Stimulated activated CD4-positive, alpha-beta T cell treated with anti-CD3 and anti-CD28 coated beads, Interleukin-4, amount 100 ng/mL, for 48 hours (primary cell): ENCODE data around the gene SPOCK1.
"Not testable (repeated sequence)": the region's sequence is repeated elsewhere in the genome, so short reads cannot be mapped to it uniquely, and the experiment has no call there.

Experiments
- DNase-seq, 2 donors: peaks; one replicate each; pipeline ENCODE4 v3.0.0-alpha.2; 2020; ENCODE audit warnings: low read depth in 2 of 2

The SPOCK1 gene

GRCh38 chr5:136953346-136954069 is 545.6 kb downstream of the SPOCK1 start:
- not testable (repeated sequence) for DNase-seq

GRCh38 chr5:136927571-136927970 is 571.6 kb downstream of the SPOCK1 start:
- no peak for DNase-seq

- DNase-seq, result no peak
Measured at GRCh38 chr5:136926073-136926472, 573.1 kb downstream of the SPOCK1 start.
